GM21717 (cell line): ENCODE data around the gene KCTD16.
A peak's percentile ranks its signal among the peaks of the same experiment; 100 is the strongest.

Experiments used
- ATAC-seq: cut with Tn5 transposase; IDR thresholded peaks from one replicate; pipeline ENCODE4 v1.9.1; 2021; ENCODE audit warnings: mild to moderate bottlenecking, moderate library complexity; ENCODE audit not compliant: unreplicated experiment

The KCTD16 gene

DNA sequence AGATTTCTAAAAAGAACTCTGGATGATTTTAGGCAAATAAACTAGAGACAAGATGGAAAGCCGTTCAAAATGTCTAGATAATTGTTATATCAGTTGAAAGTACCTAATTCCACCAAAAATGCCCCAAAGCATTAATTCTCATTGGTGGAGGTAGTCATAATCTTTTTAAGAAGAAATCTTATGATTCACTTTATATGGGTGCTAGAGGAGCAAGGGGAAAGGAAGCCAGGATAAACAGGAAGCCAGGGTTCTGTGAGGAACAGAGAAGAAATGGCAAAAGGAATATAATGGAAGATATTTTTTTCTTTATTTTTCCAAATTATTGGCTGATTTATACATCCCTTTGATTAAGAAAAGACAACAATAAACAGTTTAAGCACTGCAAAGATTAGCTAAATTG, 8.0 kb upstream of the KCTD16 start:
- ATAC-seq = no peak

DNA sequence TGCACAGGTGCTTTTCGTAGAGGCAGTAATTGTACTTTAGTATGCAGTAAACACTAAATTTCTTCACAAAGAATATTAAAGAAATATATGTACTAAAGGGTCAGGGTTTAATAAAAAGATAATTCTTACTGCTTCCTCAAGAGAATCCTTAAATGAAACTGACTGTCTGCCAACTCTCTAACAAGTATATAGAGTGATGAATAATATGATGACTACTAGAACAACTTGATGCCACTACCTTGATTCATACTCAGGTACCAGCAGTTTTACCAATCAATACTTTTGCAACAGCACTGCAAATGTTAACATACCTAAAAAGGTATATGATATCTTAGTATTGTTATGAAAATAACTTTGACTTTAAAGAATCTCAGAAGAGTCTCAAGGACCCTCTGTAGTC, 4.0 kb upstream of the KCTD16 start:
- ATAC-seq = no peak

DNA sequence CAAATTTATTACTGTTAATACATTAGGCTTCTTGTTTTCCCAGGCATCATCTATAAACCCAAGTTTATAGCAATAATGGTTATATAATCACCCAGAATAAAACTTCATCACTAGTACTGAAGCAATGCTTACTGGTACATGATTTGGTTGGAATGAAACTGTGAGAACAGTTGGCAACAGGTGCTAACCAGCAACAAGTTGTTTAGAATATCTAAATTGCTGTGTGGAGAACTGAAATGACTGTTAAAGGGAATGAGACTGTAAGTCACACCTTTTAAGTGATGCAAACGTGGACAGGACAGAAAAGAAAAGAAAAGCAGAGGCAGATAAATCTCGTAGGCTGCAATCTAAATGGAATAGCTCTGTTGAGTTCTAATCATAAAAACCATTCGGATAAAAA, 2.7 kb upstream of the KCTD16 start:
- no peak for ATAC-seq

DNA sequence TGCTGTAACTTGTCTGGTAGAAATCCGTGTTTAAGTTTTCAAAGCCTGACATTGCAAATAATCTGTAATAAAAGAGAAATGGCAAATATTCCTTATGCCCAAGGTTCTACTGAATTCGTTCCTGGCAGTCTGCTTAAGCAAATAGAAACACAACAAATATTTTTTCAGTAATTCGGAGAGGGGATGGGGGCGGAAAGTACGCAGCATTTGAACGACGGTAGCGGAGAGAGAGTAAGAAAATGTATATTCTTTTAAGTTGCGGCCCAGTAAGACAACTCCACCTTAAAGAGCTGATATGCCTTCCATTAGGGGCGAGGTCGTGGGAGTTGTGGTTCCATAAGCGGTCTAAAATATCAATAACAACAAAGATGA, 783 bp upstream of the KCTD16 start:
- ATAC-seq = peak; percentile 1

- ATAC-seq = no peak
Measured at GRCh38 chr5:144173766-144174165, 3.1 kb downstream of the KCTD16 start.

DNA sequence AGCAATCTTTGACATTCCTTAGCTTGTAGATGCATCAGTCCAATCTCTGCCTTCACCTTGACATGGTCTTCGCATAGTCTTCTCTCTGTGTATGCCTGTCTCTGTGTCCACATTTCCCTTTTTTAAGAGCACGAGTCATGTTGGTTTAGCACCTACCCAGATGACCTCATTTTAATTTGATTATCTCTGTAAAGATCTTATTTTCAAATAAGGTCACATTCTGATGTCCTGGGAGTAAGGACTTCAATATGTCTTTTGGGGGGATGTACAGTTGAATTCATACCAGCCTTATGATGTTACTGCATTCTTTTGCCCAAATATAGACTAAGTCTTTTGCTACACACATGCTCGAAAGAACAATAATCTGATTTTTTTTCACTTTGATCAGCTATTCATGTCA, 6.9 kb downstream of the KCTD16 start:
- ATAC-seq = no peak

GRCh38 chr5:144179226-144179625, 8.6 kb downstream of the KCTD16 start:
- ATAC-seq = no peak

DNA sequence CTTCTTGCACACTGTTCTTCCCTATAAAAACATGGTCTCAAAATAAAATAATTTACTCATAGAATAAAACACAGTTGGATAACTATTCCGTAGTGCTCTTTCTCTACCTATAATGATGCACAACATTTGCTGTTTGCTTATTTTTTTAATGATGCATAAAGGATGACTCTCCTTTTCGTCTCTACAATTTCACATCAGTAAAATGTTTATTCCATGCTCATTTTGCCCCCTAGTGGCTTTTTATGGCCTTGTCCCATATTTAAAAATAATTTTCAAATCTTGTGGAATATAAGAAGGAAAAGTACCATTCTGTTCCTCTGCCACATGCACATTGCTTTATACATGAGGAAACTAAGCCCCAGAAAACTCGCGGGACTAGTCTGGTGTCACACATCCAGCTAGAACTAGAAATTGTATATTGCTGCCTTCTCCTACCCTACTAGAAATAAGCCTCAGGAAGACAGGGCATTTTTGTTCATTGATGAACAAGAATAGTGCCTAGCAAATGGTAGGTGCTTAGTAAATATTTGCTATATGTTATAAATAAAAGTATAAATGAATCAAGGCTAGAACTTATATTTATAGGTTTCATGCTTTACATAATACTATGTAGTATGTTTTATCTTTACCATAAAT, 12.7 kb downstream of the KCTD16 start:
- no peak for ATAC-seq

- ATAC-seq = peak; percentile 68
Measured at GRCh38 chr5:144187699-144188294, 17.1 kb downstream of the KCTD16 start.

DNA sequence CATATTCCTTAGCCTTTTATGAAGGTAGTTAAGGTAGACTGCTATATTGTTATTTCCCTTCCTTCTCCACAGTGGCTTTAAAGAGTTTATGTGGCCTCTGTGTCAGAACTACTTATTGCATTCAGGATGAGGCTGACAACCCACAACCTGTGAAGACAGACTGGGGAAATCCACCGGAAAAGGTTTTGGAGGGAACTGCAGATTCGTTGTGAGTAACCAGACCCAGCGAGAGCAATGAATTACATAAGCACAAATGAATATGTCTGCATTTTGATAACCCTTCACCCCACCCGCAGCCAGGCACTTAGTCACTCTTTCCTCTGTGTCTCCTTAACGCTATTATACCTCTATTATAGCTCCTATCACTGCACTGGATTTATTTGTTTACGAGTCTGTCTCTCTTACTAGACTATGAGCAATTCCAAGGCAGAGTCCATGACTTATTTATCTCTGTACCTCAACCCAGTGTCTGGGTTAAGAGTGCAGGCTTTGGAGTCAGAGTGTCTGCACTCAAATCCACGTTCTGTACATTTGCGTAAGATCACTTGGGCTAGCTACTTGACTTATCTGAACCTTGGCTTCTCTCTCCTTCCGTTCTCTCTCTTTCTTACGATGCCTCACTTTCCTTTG, 19.2 kb downstream of the KCTD16 start:
- ATAC-seq = peak; percentile 64

DNA sequence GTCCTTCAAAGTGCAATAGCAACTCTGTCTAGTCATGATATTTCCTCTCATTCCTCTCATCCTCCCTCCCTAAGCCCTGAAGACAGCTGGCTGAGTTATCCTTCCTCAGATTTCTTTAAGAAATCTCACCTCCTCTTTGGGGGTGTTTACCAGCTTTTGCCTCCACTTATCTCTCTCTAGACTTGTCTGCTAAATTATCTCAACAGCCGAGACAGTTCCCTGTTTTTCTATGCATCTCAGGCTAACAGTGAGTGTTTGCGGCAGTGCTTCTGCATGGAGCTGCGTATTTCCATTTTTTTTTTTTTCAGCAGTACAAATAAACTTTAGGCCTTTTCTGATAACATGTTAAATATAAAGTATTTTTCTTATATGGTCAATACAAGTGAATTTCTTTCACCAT, 20.9 kb downstream of the KCTD16 start:
- ATAC-seq = no peak

- ATAC-seq = peak; percentile 89
Measured at GRCh38 chr5:144191998-144192397, 21.3 kb downstream of the KCTD16 start.

DNA sequence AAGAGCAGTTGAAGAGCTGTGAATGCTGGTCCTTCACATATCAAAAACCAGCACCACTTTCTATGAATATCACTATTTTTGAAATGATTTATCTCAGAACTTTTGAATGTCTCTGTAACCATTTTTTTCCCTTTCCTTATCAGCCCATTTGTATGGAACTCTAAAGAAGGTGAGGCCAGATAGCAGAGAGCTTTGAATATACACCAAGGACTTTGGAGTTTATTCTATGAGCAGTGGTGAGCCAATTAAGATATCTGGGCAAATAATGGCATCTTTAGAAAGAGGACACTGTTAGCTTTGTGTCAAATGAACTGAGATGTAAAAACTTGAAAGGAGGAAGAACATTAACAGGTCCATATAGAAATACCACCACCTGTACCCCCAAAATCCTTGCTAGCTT, 22.0 kb downstream of the KCTD16 start:
- ATAC-seq = no peak

- no peak for ATAC-seq
Measured at GRCh38 chr5:144194144-144194543, 23.5 kb downstream of the KCTD16 start.

- no peak for ATAC-seq
Measured at GRCh38 chr5:144195448-144195847, 24.8 kb downstream of the KCTD16 start.

DNA sequence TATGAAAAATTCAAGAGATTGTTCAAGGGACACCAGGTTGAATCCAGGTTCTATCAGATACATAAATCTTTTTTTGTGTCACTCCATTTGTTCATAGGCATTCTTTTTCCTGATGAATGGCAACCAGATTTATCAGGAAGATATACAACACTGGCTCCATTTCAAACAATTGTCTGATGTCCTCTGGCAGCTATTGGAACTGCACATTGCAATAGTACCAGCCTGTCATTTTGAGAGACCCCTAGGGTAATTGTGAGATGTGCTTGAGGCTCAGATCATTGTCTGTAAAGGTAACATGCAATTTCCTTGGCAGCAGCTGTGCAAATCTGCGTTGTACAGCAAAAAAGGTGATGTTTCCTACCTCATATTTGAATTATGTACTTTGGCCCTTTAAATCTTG, 25.9 kb downstream of the KCTD16 start:
- no peak for ATAC-seq

GRCh38 chr5:144198386-144198785, 27.7 kb downstream of the KCTD16 start:
- no peak for ATAC-seq

DNA sequence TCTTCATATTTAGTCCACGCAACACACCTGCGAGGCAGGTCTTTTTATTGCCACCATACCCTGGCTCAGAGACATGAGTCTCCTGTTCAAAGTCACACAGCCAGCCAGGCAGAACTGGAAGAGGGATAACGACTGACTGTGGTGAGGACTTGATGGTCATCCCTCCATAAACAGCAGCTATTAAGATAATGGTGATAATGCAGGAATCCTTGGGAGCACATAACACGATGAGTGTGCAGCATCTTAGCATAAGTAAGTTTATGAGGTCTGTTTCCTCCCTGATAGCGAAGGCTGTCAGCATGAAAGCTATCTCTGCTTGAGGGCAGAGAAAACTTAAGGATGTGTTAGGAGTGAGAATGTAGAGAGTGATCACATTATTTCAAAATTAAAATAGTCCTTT, 30.9 kb downstream of the KCTD16 start:
- ATAC-seq = no peak

DNA sequence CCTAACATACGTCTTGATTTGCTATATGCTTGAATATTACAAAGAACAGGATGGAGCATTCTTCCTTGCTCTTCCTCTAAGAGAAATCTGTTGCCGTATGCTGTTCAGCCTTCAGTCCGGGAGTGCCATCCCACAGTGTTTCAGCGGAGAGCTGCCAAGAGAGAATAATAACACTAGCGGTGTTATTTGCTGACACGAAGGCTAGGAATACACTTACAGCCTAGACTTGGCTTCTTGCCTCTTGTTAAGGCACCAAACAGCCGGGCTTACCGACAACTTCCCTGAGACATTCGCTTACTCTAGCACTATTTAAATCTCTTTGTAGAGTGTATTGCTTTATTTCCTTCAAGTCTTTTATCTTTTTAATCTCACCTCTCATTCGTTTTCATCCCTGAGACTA, 31.4 kb downstream of the KCTD16 start:
- no peak for ATAC-seq

- no peak for ATAC-seq
Measured at GRCh38 chr5:144202726-144203125, 32.1 kb downstream of the KCTD16 start.

DNA sequence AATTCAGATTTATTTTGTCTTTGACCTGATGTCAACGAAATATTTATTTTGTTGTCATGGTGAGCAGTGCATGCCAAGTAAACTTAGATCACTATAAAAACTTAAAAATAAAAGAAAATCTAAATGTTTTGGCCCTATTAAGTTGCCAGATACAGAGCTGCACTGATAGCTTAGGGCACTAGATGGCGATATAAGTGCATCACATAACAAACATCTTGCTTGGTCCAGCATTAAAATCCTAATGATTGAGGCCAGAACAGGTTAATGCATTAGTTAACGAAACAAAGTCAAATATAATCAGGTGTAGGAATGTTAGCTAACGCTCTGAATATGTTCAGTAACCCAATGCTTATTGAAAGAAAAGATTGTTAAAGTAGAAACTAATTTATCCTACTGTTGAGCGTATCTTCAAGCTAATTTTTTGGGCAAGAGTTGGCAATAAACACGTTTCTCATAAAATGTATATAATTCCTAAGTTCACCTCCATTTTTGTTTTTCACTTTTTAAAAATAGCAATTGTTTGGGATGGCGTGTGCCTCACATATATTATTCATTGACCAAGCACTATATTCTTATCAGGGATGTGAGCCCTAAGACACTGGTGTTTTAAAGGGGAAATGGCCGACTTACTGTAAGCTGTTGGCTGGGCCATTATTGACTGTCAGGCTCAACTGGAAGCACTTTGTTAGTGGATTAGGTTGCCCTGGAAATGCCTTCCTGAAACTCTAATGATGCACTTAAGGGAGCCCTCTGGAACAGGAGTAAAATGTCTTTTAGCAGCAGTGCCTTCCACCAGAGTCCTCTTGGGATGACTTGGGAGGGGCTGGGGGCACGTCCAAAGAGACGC, 33.3 kb downstream of the KCTD16 start:
- ATAC-seq = no peak

- ATAC-seq = no peak
Measured at GRCh38 chr5:144205141-144205551, 34.5 kb downstream of the KCTD16 start.
